ENCODE data around the gene LENEP. TPM values are rescaled to one million over a fixed set of nuclear protein-coding genes. Genes with fewer than 3 reads are reported as not detected.
A peak's percentile ranks its signal among the peaks of the same experiment; 100 is the strongest.

Gene LENEP
- total RNA-seq, 1 donor from 2014 or later = not detected

- peaks cover 43% of the 10 kb centered on the region for H3K4me1 ChIP-seq (ENCODE audit: insufficient read depth, low read length)
- Mint-ChIP-seq H3K4me3 (ENCODE audit: unreplicated experiment) (peak overlapping the region; percentile 93), H3K27ac (ENCODE audit: unreplicated experiment) (no peak overlapping the region), H3K27me3 (ENCODE audit: low read depth, unreplicated experiment) (no peaks in the 10 kb centered on the region), H3K36me3 (ENCODE audit: low read depth, unreplicated experiment) (peaks cover 10% of the 10 kb centered on the region), H3K4me1 (ENCODE audit: low read depth, unreplicated experiment) (peaks cover 31% of the 10 kb centered on the region), H3K9me3 (ENCODE audit: unreplicated experiment) (no peaks in the 10 kb centered on the region)
- H3K27me3 ChIP-seq (ENCODE audit: insufficient read depth, low read length) = no peaks in the 10 kb centered on the region
- FAIRE-seq (no peak), DNase-seq (ENCODE audit: low read depth) (no peak)
- no peaks in the 10 kb centered on the region for H3K9me3 ChIP-seq (ENCODE audit: insufficient read depth, low read depth, low read length)
- H3K4me2 ChIP-seq (ENCODE audit: low read length) = peak overlapping the region; percentile 94
- H3K36me3 ChIP-seq (ENCODE audit: insufficient read depth, low read length) = peaks cover 34% of the 10 kb centered on the region
- H2AFZ ChIP-seq (ENCODE audit: low read depth, low read length) = no peak overlapping the region
- H3K9ac ChIP-seq (ENCODE audit: low read length) = peak overlapping the region; percentile 91
- peaks cover 62% of the 10 kb centered on the region for H4K20me1 ChIP-seq (ENCODE audit: insufficient read depth, low read length)
- peaks cover 70% of the 10 kb centered on the region for H3K79me2 ChIP-seq (ENCODE audit: insufficient read depth, low read length)
- no peak for TF ChIP-seq CTCF (IDR thresholded peaks at IDR 0.05; ENCODE audit: insufficient read depth, low read depth, low read length)
- TF ChIP-seq EZH2 (IDR thresholded peaks at IDR 0.05; ENCODE audit: insufficient read depth, low read length) = no peak
- H3K4me3 ChIP-seq (ENCODE audit: insufficient read depth, low read depth, low read length) = peak overlapping the region; percentile 77
- peak overlapping the region; percentile 21 for H3K27ac ChIP-seq (ENCODE audit: low read depth, low read length)
Measured at GRCh38 chr1:154969246-154969645, 24.1 kb upstream of the LENEP start.

- no peak for DNase-seq (ENCODE audit: low read depth)
- peak overlapping the region; percentile 99 for H3K27ac ChIP-seq (ENCODE audit: low read depth, low read length)
- no peak overlapping the region for H3K27ac Mint-ChIP-seq (ENCODE audit: unreplicated experiment)
Measured at GRCh38 chr1:154969860-154970452, 23.4 kb upstream of the LENEP start.

More at GRCh38 chr1:154969860-154970452, 23.4 kb upstream of the LENEP start:
- Histone ChIP-seq H3K9ac (ENCODE audit: low read length) (peak overlapping the region; percentile 91), H3K9me3 (ENCODE audit: insufficient read depth, low read depth, low read length) (no peaks in the 10 kb centered on the region), H3K4me3 (ENCODE audit: insufficient read depth, low read depth, low read length) (peak overlapping the region; percentile 77), H3K4me2 (ENCODE audit: low read length) (peak overlapping the region; percentile 94), H3K4me1 (ENCODE audit: insufficient read depth, low read length) (peaks cover 43% of the 10 kb centered on the region), H3K36me3 (ENCODE audit: insufficient read depth, low read length) (peaks cover 28% of the 10 kb centered on the region), H2AFZ (ENCODE audit: low read depth, low read length) (no peak overlapping the region), H3K79me2 (ENCODE audit: insufficient read depth, low read length) (peaks cover 66% of the 10 kb centered on the region), H4K20me1 (ENCODE audit: insufficient read depth, low read length) (peaks cover 55% of the 10 kb centered on the region), H3K27me3 (ENCODE audit: insufficient read depth, low read length) (no peaks in the 10 kb centered on the region)
- Mint-ChIP-seq H3K36me3 (ENCODE audit: low read depth, unreplicated experiment) (peaks cover 6% of the 10 kb centered on the region), H3K4me3 (ENCODE audit: unreplicated experiment) (peak overlapping the region; percentile 93), H3K27me3 (ENCODE audit: low read depth, unreplicated experiment) (no peaks in the 10 kb centered on the region), H3K9me3 (ENCODE audit: unreplicated experiment) (no peaks in the 10 kb centered on the region), H3K4me1 (ENCODE audit: low read depth, unreplicated experiment) (peaks cover 31% of the 10 kb centered on the region)
- FAIRE-seq = no peak
- TF ChIP-seq EZH2 (IDR thresholded peaks at IDR 0.05; ENCODE audit: insufficient read depth, low read length) (no peak), CTCF (IDR thresholded peaks at IDR 0.05; ENCODE audit: insufficient read depth, low read depth, low read length) (no peak)
